22Rv1 (cell line): ENCODE measurements around the gene FOXP1.

ENCODE experiments used
- CTCF ChIP-seq: fragments of 450-650 bp; IDR thresholded peaks from 2 replicates; pipeline ENCODE4 v1.5.1; 2017; ENCODE audit warnings: mild to moderate bottlenecking
- ZFX ChIP-seq: fragments of 450-650 bp; IDR thresholded peaks from 2 replicates; pipeline ENCODE4 v1.6.1; 2017; ENCODE audit warnings: antibody characterized with exemption, borderline replicate concordance

- no peak for TF ChIP-seq CTCF
- no peak for TF ChIP-seq ZFX
These were observed 96.7 kb downstream of the FOXP1 start for GRCh38 chr3:71486831-71487230.
